HL-60 (cell line): Measurements from ENCODE around the gene FBXL5.

Source experiments
- DNase-seq, 2 experiments: peaks; one replicate each; pipeline ENCODE4 v3.0.0-alpha.2; 2010 to 2020; ENCODE audit warnings: low read depth in 1 of 2, low spot score in 1 of 2
- H3K27ac ChIP-seq: fragments of 250-450 bp; sonication (Bioruptor Pico); replicated peaks from 2 replicates; pipeline ENCODE4 v1.5.1; 2020; ENCODE audit warnings: mild to moderate bottlenecking, moderate library complexity
- H3K27me3 ChIP-seq: fragments of 250-450 bp; sonication (Bioruptor Pico); 2 replicates; pipeline ENCODE4 v1.5.1; 2021; ENCODE audit warnings: mild to moderate bottlenecking, moderate library complexity; ENCODE audit not compliant: insufficient read depth, poor library complexity, severe bottlenecking
- H3K4me3 ChIP-seq: replicated peaks from 2 replicates; pipeline ENCODE4 v1.5.1; 2011; ENCODE audit warnings: mild to moderate bottlenecking, control low read depth, low read length; ENCODE audit not compliant: insufficient read depth
- GABPA ChIP-seq: IDR thresholded peaks from 2 replicates; pipeline ENCODE4 v1.6.1; 2012; ENCODE audit warnings: low read depth
- POLR2AphosphoS5 ChIP-seq: IDR thresholded peaks from 2 replicates; pipeline ENCODE4 v1.6.1; 2012; ENCODE audit warnings: low read depth
- SPI1 ChIP-seq: IDR thresholded peaks from 2 replicates; pipeline ENCODE4 v1.6.1; 2012; ENCODE audit warnings: low read depth, mild to moderate bottlenecking, borderline replicate concordance
- TF ChIP-seq, protein P1 (sequence below): IDR thresholded peaks from one replicate; pipeline ENCODE4 v1.5.1; 2011; ENCODE audit warnings: low read length, control low read depth, inconsistent platforms; ENCODE audit not compliant: insufficient read depth
- TF ChIP-seq, protein P2 (sequence below): IDR thresholded peaks from 2 replicates; pipeline ENCODE4 v1.6.1; 2012; ENCODE audit warnings: low read depth; ENCODE audit not compliant: insufficient replicate concordance

FBXL5 gene

DNA sequence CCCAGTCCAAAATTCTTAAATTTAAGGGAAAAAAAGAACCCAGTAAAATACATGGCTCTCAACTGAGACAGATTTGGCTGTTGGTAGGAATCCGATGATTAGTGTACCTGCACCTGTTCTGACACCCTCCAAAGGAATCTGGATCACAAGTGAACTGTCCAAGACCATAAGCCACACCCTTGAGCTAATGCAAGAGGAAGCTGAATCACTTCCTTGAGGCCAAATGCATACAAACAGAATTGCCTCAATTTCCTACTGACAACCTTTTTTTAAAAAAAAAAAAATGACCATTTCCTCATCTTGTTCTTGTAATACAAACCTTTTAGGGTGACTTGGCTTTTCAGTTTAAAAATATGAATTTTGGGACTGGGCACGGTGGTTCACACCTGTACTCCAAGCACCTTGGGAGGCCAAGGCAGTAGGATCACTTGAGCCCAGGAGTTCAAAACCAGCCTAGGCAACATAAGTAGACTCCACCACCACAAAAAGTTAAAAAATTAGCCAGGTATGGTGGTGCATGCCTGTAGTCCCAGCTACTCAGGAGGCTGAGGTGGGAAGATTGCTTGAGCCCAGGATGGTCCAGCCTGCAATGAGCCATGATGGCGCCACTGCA lies 10.7 kb upstream of the FBXL5 start:
- Histone ChIP-seq H3K27me3 (no peaks in the 10 kb centered on the region), H3K27ac (peak overlapping the region; percentile 81), H3K4me3 (no peak overlapping the region)
- DNase-seq = peak; percentile 82
- TF ChIP-seq POLR2AphosphoS5 (no peak), GABPA (no peak; the same call in 1 of the 2 replicates), SPI1 (peak; percentile 48; the same call in 1 of the 2 replicates)
- TF ChIP-seq, protein P1, sequence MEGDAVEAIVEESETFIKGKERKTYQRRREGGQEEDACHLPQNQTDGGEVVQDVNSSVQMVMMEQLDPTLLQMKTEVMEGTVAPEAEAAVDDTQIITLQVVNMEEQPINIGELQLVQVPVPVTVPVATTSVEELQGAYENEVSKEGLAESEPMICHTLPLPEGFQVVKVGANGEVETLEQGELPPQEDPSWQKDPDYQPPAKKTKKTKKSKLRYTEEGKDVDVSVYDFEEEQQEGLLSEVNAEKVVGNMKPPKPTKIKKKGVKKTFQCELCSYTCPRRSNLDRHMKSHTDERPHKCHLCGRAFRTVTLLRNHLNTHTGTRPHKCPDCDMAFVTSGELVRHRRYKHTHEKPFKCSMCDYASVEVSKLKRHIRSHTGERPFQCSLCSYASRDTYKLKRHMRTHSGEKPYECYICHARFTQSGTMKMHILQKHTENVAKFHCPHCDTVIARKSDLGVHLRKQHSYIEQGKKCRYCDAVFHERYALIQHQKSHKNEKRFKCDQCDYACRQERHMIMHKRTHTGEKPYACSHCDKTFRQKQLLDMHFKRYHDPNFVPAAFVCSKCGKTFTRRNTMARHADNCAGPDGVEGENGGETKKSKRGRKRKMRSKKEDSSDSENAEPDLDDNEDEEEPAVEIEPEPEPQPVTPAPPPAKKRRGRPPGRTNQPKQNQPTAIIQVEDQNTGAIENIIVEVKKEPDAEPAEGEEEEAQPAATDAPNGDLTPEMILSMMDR = no peak
- TF ChIP-seq, protein P2, sequence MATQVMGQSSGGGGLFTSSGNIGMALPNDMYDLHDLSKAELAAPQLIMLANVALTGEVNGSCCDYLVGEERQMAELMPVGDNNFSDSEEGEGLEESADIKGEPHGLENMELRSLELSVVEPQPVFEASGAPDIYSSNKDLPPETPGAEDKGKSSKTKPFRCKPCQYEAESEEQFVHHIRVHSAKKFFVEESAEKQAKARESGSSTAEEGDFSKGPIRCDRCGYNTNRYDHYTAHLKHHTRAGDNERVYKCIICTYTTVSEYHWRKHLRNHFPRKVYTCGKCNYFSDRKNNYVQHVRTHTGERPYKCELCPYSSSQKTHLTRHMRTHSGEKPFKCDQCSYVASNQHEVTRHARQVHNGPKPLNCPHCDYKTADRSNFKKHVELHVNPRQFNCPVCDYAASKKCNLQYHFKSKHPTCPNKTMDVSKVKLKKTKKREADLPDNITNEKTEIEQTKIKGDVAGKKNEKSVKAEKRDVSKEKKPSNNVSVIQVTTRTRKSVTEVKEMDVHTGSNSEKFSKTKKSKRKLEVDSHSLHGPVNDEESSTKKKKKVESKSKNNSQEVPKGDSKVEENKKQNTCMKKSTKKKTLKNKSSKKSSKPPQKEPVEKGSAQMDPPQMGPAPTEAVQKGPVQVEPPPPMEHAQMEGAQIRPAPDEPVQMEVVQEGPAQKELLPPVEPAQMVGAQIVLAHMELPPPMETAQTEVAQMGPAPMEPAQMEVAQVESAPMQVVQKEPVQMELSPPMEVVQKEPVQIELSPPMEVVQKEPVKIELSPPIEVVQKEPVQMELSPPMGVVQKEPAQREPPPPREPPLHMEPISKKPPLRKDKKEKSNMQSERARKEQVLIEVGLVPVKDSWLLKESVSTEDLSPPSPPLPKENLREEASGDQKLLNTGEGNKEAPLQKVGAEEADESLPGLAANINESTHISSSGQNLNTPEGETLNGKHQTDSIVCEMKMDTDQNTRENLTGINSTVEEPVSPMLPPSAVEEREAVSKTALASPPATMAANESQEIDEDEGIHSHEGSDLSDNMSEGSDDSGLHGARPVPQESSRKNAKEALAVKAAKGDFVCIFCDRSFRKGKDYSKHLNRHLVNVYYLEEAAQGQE = no peak

DNA sequence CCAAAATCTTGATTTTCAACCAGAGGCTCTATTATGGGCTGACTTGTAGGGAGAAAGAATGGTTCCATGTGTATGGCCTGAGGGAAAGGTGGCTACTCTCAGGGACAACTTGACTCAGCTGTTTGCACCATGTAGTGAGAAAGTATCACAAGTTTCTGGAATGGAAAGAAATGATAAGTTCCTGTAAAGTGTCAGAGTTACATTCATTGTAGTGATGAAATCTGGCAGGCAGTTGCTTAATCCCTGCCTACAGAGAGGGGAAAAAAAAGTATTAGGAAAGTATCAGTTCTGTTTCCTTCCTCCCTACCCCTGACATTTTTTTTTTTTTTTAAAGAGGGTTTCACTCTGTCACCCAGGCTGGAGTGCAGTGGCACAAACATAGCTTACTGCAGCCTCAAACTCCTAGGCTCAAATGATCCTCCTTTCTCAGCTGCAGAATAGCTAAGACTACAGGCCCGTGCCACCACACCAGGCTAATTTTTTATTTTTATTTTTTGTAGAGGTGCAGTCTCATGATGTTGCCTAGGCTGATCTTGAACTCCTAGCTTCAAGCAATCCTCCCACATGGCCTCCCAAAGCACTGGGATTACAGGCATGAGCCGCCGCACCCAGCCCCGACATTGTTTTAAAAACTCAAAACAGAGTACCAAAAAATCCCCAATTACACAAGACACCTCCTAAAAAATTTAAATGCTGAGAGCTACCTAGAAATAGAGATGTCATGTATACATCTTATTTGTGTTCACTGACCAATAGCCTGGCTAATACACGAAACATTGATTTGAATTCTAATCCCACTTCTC lies 4.8 kb upstream of the FBXL5 start:
- TF ChIP-seq POLR2AphosphoS5 (peak; percentile 77), GABPA (peak; percentile 55), SPI1 (peak; percentile 66; the same call in 1 of the 2 replicates)
- TF ChIP-seq, protein P2 = peak; percentile 51
- TF ChIP-seq, protein P1 = no peak
- Histone ChIP-seq H3K27ac (peak overlapping the region; percentile 75), H3K27me3 (no peaks in the 10 kb centered on the region), H3K4me3 (no peak overlapping the region)
- DNase-seq = peak; percentile 90 to 93

DNA sequence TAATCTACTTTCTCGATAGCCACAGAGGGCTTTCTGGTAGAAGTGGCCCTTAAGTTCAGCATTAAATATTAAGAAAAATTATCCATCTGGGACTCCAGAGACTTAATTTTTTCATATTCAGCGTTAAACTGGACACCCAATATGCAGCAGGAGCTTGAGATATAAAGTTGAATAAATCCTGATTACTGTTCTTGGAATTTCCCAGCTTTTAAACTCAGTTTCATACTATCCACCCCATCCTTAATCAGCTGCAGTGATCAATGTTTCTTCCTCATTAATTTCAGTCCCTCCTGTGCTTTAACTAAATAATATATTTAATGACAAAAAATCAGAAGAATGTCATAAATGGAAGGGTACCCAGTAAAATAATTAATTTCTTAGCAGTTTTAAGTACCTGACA lies 3.6 kb upstream of the FBXL5 start:
- DNase-seq = no peak
- Histone ChIP-seq H3K27ac (peak overlapping the region; percentile 75), H3K4me3 (no peak overlapping the region), H3K27me3 (no peaks in the 10 kb centered on the region)
- no peak for TF ChIP-seq GABPA
- TF ChIP-seq, protein P1 = no peak
- TF ChIP-seq SPI1 = no peak
- TF ChIP-seq, protein P2 = no peak
- no peak for TF ChIP-seq POLR2AphosphoS5
